Neuronal stem cell (in vitro differentiated cells): ENCODE data around the gene STRN.
"Not testable (repeated sequence)": the region's sequence is repeated elsewhere in the genome, so short reads cannot be mapped to it uniquely, and the experiment has no call there.

Experiments used
- DNase-seq: peaks from one replicate; pipeline ENCODE4 v3.0.0-alpha.2; 2013; ENCODE audit warnings: low spot score
- H2AFZ ChIP-seq: one replicate; pipeline ENCODE4 v1.6.1; 2013; ENCODE audit warnings: mild to moderate bottlenecking, low read length, inconsistent platforms
- H2AK5ac ChIP-seq: 2 replicates; pipeline ENCODE4 v1.6.1; 2013; ENCODE audit warnings: low read depth, mild to moderate bottlenecking, inconsistent platforms, low read length, moderate library complexity, mixed read lengths
- H2BK120ac ChIP-seq: 2 replicates; pipeline ENCODE4 v1.6.1; 2013; ENCODE audit warnings: low read depth, mild to moderate bottlenecking, inconsistent platforms, low read length, moderate library complexity, mixed read lengths
- H2BK12ac ChIP-seq: one replicate; pipeline ENCODE4 v1.6.1; 2013; ENCODE audit warnings: low read length, inconsistent platforms
- H2BK15ac ChIP-seq: 2 replicates; pipeline ENCODE4 v1.6.1; 2013; ENCODE audit warnings: mild to moderate bottlenecking, low read length, inconsistent platforms, mixed read lengths
- H2BK5ac ChIP-seq: one replicate; pipeline ENCODE4 v1.6.1; 2013; ENCODE audit warnings: inconsistent platforms, mild to moderate bottlenecking, low read length, moderate library complexity
- H3K14ac ChIP-seq: one replicate; pipeline ENCODE4 v1.6.1; 2013; ENCODE audit warnings: low read length, inconsistent platforms
- H3K18ac ChIP-seq: 2 replicates; pipeline ENCODE4 v1.6.1; 2013; ENCODE audit warnings: low read length, inconsistent platforms
- H3K23ac ChIP-seq: 2 replicates; pipeline ENCODE4 v1.6.1; 2013; ENCODE audit warnings: low read depth, mild to moderate bottlenecking, mixed read lengths, low read length, inconsistent platforms; ENCODE audit not compliant: poor library complexity
- H3K27ac ChIP-seq: replicated peaks from 3 replicates; pipeline ENCODE4 v1.5.1; 2013; ENCODE audit warnings: low read length, inconsistent platforms
- H3K27me3 ChIP-seq, 3 experiments: 2 replicates each; pipeline ENCODE4 v1.6.1; 2013; ENCODE audit warnings: low read length in 3 of 3, mild to moderate bottlenecking in 2 of 3, inconsistent platforms in 1 of 3, low read depth in 1 of 3, mixed read lengths in 1 of 3, moderate library complexity in 1 of 3; ENCODE audit not compliant: control insufficient read depth in 3 of 3, insufficient read depth in 3 of 3
- H3K36me3 ChIP-seq, 2 donors: replicated peaks in 1 of 2; 2 replicates each; pipeline ENCODE4 v1.6.1; 2013; ENCODE audit warnings: low read length in 2 of 2; ENCODE audit not compliant: control insufficient read depth in 2 of 2, insufficient read depth in 2 of 2
- H3K4ac ChIP-seq: 2 replicates; pipeline ENCODE4 v1.6.1; 2013; ENCODE audit warnings: inconsistent platforms, mild to moderate bottlenecking, low read length, moderate library complexity
- H3K4me1 ChIP-seq, 2 donors: 1 replicate in 1 of 2; 2 replicates in 1 of 2; pipeline ENCODE4 v1.6.1; 2013; ENCODE audit warnings: low read length in 2 of 2, low read depth in 1 of 2; ENCODE audit not compliant: control insufficient read depth in 2 of 2, insufficient read depth in 1 of 2
- H3K4me2 ChIP-seq: one replicate; pipeline ENCODE4 v1.6.1; 2013; ENCODE audit warnings: mild to moderate bottlenecking, low read length, inconsistent platforms; ENCODE audit not compliant: insufficient read depth, poor library complexity, severe bottlenecking
- H3K4me3 ChIP-seq, 2 donors: 2 replicates each; pipeline ENCODE4 v1.5.1; 2013; ENCODE audit warnings: low read length in 2 of 2, mild to moderate bottlenecking in 2 of 2, inconsistent platforms in 1 of 2, moderate library complexity in 1 of 2
- H3K79me1 ChIP-seq: one replicate; pipeline ENCODE4 v1.6.1; 2013; ENCODE audit warnings: low read depth, mild to moderate bottlenecking, inconsistent platforms, low read length, moderate library complexity
- H3K9ac ChIP-seq: one replicate; pipeline ENCODE4 v1.6.1; 2013; ENCODE audit warnings: mild to moderate bottlenecking, low read depth, low read length, inconsistent platforms; ENCODE audit not compliant: poor library complexity
- H3K9me3 ChIP-seq, 2 donors: replicated peaks in 1 of 2; 2 replicates each; pipeline versions ENCODE3 to v1.6.1; 2013; ENCODE audit warnings: low read length in 2 of 2, mild to moderate bottlenecking in 2 of 2, inconsistent platforms in 1 of 2, low read depth in 1 of 2, mixed read lengths in 1 of 2, moderate library complexity in 1 of 2; ENCODE audit not compliant: control insufficient read depth in 2 of 2, insufficient read depth in 1 of 2
- H4K8ac ChIP-seq: one replicate; pipeline ENCODE4 v1.6.1; 2013; ENCODE audit warnings: low read depth, mild to moderate bottlenecking, inconsistent platforms, low read length, moderate library complexity
- H4K91ac ChIP-seq: one replicate; pipeline ENCODE4 v1.6.1; 2013; ENCODE audit warnings: low read length, low read depth, mild to moderate bottlenecking, inconsistent platforms; ENCODE audit not compliant: poor library complexity
- WGBS, 2 donors: extraction: QIAGEN DNeasy Blood & Tissue Kit; methylation state at CpG; one replicate each; pipeline ENCODE4 v1.1.7; 2013; ENCODE audit warnings: missing lambda C conversion rate in 2 of 2, mixed read lengths in 1 of 2; ENCODE audit not compliant: insufficient read length in 2 of 2, insufficient replicate concordance in 1 of 2; ENCODE audit errors: extremely low coverage in 2 of 2; 5-methylcytosine and 5-hydroxymethylcytosine counted together

STRN gene

GRCh38 chr2:36936526-36936925 lies 29.8 kb downstream of the STRN start:
- H3K9me3 ChIP-seq, H3K36me3 ChIP-seq, H3K79me1 ChIP-seq, H3K4ac ChIP-seq, H2AFZ ChIP-seq, H2AK5ac ChIP-seq, H4K8ac ChIP-seq, H2BK15ac ChIP-seq, H4K91ac ChIP-seq, H2BK12ac ChIP-seq, H3K4me2 ChIP-seq, H3K4me3 ChIP-seq, H3K4me1 ChIP-seq, H3K27me3 ChIP-seq, DNase-seq, H2BK120ac ChIP-seq, H3K9ac ChIP-seq, H2BK5ac ChIP-seq, H3K18ac ChIP-seq, H3K14ac ChIP-seq, H3K23ac ChIP-seq, H3K27ac ChIP-seq: not testable (repeated sequence)

GRCh38 chr2:36931688-36932087 lies 34.6 kb downstream of the STRN start:
- H2AFZ ChIP-seq, H3K4ac ChIP-seq, H4K8ac ChIP-seq, H2AK5ac ChIP-seq, H4K91ac ChIP-seq, H3K9me3 ChIP-seq, H2BK120ac ChIP-seq, H3K79me1 ChIP-seq, H3K27me3 ChIP-seq, H3K36me3 ChIP-seq, DNase-seq, H2BK12ac ChIP-seq, H3K4me1 ChIP-seq, H3K18ac ChIP-seq, H2BK15ac ChIP-seq, H3K27ac ChIP-seq, H3K14ac ChIP-seq, H3K9ac ChIP-seq, H3K4me3 ChIP-seq, H2BK5ac ChIP-seq, H3K23ac ChIP-seq, H3K4me2 ChIP-seq: not testable (repeated sequence)
- no CpG with 5 or more reads among the region's 6 CpGs for WGBS, 2 donors

GRCh38 chr2:36930787-36931410 lies 35.4 kb downstream of the STRN start:
- DNase-seq, H2BK15ac ChIP-seq, H3K9ac ChIP-seq, H3K4ac ChIP-seq, H4K8ac ChIP-seq, H2BK120ac ChIP-seq, H4K91ac ChIP-seq, H3K27ac ChIP-seq, H3K4me2 ChIP-seq, H3K9me3 ChIP-seq, H2AK5ac ChIP-seq, H3K18ac ChIP-seq, H3K79me1 ChIP-seq, H3K36me3 ChIP-seq, H2AFZ ChIP-seq, H3K23ac ChIP-seq, H2BK5ac ChIP-seq, H3K4me1 ChIP-seq, H2BK12ac ChIP-seq, H3K27me3 ChIP-seq, H3K14ac ChIP-seq, H3K4me3 ChIP-seq: not testable (repeated sequence)
- no CpG with 5 or more reads among the region's 7 CpGs for WGBS, 2 donors

GRCh38 chr2:36926175-36927132 lies 39.9 kb downstream of the STRN start:
- no CpG with 5 or more reads among the region's 5 CpGs for WGBS, 2 donors

More at GRCh38 chr2:36926175-36927132, 39.9 kb downstream of the STRN start:
- not testable (repeated sequence) for H3K9me3 ChIP-seq, H4K8ac ChIP-seq, H3K27me3 ChIP-seq, H2BK120ac ChIP-seq, H3K27ac ChIP-seq, H3K4me1 ChIP-seq, H3K4ac ChIP-seq, H2AFZ ChIP-seq, H3K36me3 ChIP-seq, H3K79me1 ChIP-seq, H3K14ac ChIP-seq, H3K4me2 ChIP-seq, H3K9ac ChIP-seq, H2BK15ac ChIP-seq, H3K4me3 ChIP-seq, H2AK5ac ChIP-seq, H3K23ac ChIP-seq, DNase-seq, H2BK12ac ChIP-seq, H4K91ac ChIP-seq, H3K18ac ChIP-seq, H2BK5ac ChIP-seq
